ENCODE measurements around the gene ZNF814. TPM values are rescaled to one million over a fixed set of nuclear protein-coding genes. Genes with fewer than 3 reads are reported as not detected.
"Not testable (repeated sequence)": the region's sequence is repeated elsewhere in the genome, so short reads cannot be mapped to it uniquely, and the experiment has no call there.

Gene ZNF814
- total RNA-seq, 1 experiment from 2014 or later: 2.2 TPM

GRCh38 chr19:57862351-57862750 lies 26.5 kb downstream of the ZNF814 start:
- not testable (repeated sequence) for DNase-seq (ENCODE audit: low read depth)

GRCh38 chr19:57854117-57854516 lies 34.7 kb downstream of the ZNF814 start:
- not testable (repeated sequence) for DNase-seq (ENCODE audit: low read depth)

- not testable (repeated sequence) for DNase-seq (ENCODE audit: low read depth)
Observed at GRCh38 chr19:57851812-57852603, 36.8 kb downstream of the ZNF814 start.

- DNase-seq (ENCODE audit: low read depth): no peak
Observed at GRCh38 chr19:57850553-57851017, 38.3 kb downstream of the ZNF814 start.

- peak; percentile 86 for DNase-seq (ENCODE audit: low read depth)
Observed at GRCh38 chr19:57849666-57850473, 39.0 kb downstream of the ZNF814 start, which contains the start of gene ZNF587. Gene ZNF587 (plus strand): TSS chr19:57849859. CDS start chr19:57850039, 180 bp downstream.

DNA sequence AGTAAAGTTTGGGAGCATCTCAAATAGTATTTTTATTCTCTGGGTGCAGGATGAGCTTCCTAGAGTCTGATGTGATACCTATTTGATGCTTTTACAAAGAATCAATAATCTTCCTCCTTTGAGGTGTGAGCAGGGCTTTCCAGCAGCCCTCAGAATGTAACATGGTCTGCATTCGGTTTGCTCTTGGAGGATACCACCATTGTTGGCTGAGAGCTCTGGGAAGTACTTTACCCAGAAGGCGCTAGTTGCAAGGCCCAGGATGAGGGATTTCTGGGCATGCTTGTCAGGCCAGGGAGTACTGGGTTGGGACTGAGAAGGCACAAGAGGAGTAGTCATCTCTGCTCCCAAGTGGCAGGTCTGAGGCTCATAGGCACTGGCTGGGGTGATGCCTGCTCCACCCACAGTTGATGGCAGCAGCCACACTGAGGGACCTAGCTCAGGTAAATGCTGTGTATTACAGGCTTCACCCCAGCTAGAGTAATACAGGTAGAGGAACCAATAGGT lies 39.6 kb downstream of the ZNF814 start:
- not testable (repeated sequence) for DNase-seq (ENCODE audit: low read depth)

- DNase-seq (ENCODE audit: low read depth): not testable (repeated sequence)
Observed at GRCh38 chr19:57847164-57847563, 41.7 kb downstream of the ZNF814 start.

GRCh38 chr19:57841122-57841763 lies 47.6 kb downstream of the ZNF814 start:
- DNase-seq (ENCODE audit: low read depth): no peak

- DNase-seq (ENCODE audit: low read depth): not testable (repeated sequence)
Observed at GRCh38 chr19:57838622-57839191, 50.1 kb downstream of the ZNF814 start.

GRCh38 chr19:57836991-57837390 lies 51.8 kb downstream of the ZNF814 start:
- not testable (repeated sequence) for DNase-seq (ENCODE audit: low read depth)

DNA sequence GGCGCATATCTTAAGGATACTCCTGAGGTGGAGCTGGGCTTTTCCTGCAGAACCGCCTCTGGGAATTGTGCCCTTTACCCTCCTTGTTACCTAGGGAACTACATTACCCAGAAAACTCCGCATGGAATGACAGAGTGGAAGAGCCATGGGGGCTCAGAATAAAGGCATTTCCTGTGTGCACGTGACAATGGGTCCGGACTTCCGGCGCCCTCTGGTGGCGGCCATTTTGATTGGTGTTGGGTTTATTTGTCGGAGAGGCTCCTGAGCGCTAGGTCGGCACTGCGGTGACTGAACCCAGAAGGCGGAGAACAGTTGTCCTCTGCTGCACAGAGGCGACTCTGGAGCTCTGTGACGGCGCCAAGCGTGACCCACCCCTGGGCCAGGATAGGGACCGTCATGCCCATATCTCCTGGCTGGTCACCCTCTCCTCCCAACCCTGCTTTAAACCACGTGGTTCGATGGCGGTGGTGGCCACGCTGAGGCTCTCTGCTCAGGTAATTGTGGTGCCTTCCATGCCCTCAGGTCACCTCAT lies 58.7 kb downstream of the ZNF814 start, which contains the start of gene ZNF587B:
Gene ZNF587B (plus strand): TSS at position 229 of the 532 bp plus-strand sequence. CDS start 230 bp downstream, at position 459.
- DNase-seq (ENCODE audit: low read depth): peak; percentile 25

GRCh38 chr19:57829316-57829715 lies 59.5 kb downstream of the ZNF814 start:
- no peak for DNase-seq (ENCODE audit: low read depth)

DNA sequence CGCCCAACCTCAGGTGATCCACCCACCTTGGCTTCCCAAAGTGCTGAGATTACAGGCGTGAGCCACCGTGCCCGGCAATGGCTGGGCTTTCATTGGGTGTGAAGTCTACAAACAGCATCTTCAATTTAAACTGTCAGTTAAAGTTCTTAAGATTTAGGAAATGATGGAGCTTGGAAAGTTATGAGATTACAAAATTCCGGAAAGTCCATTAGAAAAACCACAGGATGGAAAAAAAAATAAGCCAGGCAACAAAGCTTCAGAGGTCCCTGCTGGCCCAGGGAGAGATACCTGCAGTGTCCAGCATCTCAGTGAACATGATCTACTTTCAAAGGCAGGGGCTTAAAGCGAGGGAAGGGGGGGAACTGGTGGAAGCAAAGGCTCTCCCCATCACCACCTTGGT lies 63.3 kb downstream of the ZNF814 start:
- DNase-seq (ENCODE audit: low read depth): no peak

- not testable (repeated sequence) for DNase-seq (ENCODE audit: low read depth)
Observed at GRCh38 chr19:57823608-57824007, 65.2 kb downstream of the ZNF814 start.

DNA sequence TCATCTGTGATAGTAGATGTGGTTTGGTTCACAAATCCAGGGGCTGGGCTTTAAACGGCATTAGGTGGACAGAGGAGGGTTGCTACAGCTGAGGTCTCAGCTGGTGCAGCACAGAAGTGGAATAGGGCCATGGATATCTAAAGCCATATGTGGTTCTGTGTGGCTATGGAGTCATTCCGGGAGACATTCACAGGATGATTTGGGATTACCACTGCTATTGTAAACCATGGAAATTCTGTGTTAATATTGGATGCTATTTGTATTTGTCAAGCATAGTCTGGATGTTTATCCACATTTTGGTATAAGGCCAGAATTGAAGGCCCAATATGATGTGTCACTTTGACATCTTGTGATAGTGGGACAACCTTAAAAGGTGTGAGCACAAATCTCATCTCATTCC lies 65.7 kb downstream of the ZNF814 start:
- DNase-seq (ENCODE audit: low read depth): not testable (repeated sequence)

DNA sequence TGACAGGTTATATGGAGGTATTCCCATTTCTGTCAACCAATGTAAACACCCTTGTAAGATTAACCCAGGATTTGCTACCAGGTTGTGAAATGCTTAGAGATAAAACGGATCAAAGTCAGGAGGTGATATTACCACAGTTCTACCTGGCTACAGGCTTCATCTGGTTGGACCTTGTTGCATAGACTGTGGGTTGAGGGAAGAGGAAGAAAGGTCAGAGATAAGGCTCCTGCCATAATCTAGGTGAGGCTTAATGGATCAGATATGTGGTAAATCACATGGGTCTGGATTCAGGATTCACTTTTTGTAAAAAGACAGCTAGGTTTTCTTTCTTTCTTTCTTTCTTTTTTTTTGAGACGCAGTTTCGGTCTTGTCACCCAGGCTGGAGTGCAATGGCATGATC lies 67.3 kb downstream of the ZNF814 start:
- not testable (repeated sequence) for DNase-seq (ENCODE audit: low read depth)

GRCh38 chr19:57821095-57821494 lies 67.7 kb downstream of the ZNF814 start:
- not testable (repeated sequence) for DNase-seq (ENCODE audit: low read depth)

- DNase-seq (ENCODE audit: low read depth): no peak
Observed at GRCh38 chr19:57820599-57820998, 68.2 kb downstream of the ZNF814 start.

- DNase-seq (ENCODE audit: low read depth): peak; percentile 96
Observed at GRCh38 chr19:57819475-57820148, 69.2 kb downstream of the ZNF814 start.

- no peak for DNase-seq (ENCODE audit: low read depth)
Observed at GRCh38 chr19:57818378-57818777, 70.5 kb downstream of the ZNF814 start.
